ELF-1 (cell line): Measurements from ENCODE around the gene CHRNB4.
A peak's percentile ranks its signal among the peaks of the same experiment; 100 is the strongest.

Experiments
- DNase-seq: peaks from one replicate; pipeline ENCODE4 v3.0.0-alpha.2; 2016; ENCODE audit warnings: low read depth, low spot score

Gene CHRNB4

DNA sequence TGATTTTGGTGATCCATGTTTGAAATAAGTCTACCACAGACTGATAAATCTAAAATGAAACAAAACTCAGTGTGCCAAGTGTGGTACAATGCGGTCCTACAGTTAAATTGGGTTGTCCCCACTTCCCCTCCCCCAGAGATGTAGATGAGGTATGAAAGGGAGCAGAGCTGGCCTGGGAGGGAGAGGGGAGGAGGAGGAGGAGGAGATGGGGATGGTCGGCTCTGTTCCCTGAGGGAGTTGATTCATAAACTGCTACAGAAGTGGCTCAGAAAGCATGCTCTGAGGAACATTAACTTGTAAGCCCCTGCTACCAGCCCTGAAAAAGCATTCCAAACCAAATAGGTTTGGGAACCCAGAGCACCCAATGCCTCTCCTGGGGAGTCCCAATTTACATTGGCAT is 28.0 kb upstream of the CHRNB4 start:
- DNase-seq = no peak

DNA sequence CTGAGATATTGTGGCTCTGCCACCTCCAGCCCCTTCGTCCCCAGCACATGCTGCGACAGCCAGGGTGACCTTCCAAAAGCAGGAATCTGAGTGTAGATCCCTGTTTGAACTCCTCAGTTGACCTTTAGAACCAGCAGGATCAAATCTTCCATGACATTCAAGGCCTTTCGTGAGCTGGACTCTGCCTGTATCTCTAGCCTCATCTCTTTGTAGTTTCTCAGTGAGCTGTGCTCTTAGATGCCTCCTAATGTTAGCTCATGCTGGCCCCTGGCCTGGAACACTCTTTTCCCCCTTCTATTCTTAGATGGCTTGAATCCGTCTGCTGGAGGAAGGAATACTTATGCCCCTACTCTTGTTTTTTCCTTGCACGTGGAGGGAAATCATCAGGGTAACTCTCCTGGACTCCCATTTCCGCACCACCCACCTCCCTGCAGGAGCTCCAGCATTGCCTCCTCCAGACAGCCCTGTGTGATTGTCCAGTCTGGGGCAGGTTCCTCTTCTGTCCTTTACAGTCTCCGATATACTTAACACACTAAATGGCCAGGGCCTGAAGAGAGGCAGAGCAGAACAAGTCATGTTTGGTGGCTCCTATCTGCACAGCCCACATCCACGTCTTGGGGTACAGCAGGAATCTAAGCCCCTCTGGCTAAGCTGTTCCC is 26.7 kb upstream of the CHRNB4 start:
- no peak for DNase-seq

DNA sequence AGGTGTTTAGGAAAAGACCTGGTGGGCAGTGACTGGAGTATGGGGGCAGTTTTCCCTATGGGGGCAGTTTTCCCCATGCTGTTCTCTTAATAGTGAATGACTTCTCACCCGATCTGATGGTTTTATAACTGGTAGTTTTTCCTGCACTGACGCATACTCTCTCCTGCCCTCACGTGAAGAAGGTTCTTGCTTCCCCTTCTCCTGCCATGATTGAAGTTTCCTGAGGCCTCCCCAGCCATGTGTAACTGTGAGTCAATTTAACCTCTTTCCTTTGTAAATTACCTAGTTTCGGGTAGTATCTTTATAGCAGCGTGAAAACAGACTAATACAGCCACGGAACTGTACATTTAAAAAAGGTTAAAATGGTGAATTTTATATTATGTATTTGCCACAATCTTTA is 25.0 kb upstream of the CHRNB4 start:
- DNase-seq = no peak

GRCh38 chr15:78663703-78664102 is 22.7 kb upstream of the CHRNB4 start:
- no peak for DNase-seq

- no peak for DNase-seq
Observed at GRCh38 chr15:78662028-78662427, 21.0 kb upstream of the CHRNB4 start.

DNA sequence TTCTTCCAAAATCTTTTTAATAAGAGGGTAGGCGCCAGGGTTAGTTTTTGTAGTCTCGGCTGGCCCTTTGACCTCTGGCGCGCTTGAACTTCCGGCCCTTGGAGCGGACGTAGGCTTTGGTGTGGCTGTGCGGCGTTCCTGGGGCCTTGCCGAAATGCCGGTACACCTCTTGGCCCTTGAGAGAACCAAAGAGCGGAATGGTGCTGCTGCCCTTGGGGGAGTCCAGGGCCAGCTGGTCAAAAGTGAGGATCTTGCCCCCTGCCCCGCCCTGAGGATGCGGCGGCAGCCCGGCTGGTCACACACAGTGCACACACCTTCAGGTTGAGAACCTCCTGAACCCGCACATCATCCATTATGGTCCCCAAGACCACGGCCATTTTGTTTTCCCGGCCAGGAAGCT is 20.0 kb upstream of the CHRNB4 start:
- DNase-seq = no peak

GRCh38 chr15:78660584-78660983 is 19.6 kb upstream of the CHRNB4 start:
- no peak for DNase-seq

- DNase-seq = no peak
Observed at GRCh38 chr15:78658823-78659222, 17.8 kb upstream of the CHRNB4 start.

- DNase-seq = no peak
Observed at GRCh38 chr15:78654272-78654671, 13.3 kb upstream of the CHRNB4 start.

- DNase-seq = no peak
Observed at GRCh38 chr15:78651930-78652615, 11.1 kb upstream of the CHRNB4 start.

GRCh38 chr15:78651007-78651406 is 10.0 kb upstream of the CHRNB4 start:
- DNase-seq = no peak

- DNase-seq = no peak
Observed at GRCh38 chr15:78650022-78650421, 9.0 kb upstream of the CHRNB4 start.

- DNase-seq = no peak
Observed at GRCh38 chr15:78645009-78645408, 4.0 kb upstream of the CHRNB4 start.

GRCh38 chr15:78642331-78642730 is 1.3 kb upstream of the CHRNB4 start:
- DNase-seq = no peak

DNA sequence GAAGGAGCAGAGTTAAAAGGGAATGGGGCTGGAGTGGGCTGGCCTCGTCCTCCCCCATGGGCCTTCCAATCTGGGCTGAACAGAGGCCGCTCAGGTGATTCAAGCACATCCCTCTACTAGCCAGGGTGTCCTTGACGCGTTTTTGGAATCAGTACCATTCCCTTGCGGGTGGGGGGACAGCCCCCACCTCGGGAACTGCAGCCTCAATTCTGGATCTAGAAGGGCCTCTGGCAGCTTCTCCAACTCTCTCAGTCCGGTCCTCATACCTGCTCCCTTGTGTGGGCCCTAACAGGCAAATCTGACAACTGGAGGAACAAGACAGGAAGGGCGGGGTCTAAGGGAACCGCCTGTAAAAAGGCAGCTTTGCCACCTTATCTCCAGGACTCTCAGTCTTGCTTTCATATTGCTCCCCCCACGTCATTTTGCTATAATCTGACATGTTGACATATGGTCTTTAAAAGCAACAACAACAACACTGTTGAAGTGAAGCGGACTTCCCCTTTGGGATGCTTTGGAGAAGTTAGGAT is 802 bp upstream of the CHRNB4 start:
- no peak for DNase-seq

GRCh38 chr15:78640527-78641101 is 396 bp downstream of the CHRNB4 start:
- DNase-seq = no peak

DNA sequence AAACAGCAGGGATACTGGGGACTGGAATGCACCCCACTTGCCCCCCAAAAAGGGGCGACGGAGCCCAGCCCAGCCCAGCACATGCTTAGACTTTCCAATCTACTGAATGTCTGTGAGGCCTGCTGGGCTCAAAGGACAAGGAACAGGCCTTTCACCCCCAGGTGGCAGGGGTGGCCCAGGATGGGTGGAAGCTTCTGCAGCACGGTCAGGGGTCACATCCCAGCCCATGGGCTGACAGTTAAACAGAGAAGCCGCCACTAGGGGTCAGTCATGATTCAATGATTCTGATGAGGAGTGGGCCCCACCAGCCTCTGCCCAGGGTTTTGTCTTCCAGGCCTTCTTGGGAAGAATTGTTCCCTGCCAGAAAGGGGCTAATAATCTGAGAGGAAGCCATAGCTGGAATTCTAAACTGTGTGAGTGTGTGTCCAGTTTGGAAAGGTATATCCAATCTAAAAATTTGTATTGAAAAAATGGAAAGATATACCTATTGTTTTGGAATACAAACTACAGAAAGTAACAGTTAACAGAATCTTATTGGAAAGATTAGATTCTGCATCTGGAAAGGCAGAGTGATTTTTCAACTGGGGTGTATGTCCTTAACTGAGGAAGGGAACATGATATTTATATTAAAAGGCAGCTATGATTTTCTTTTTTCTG is 2.2 kb downstream of the CHRNB4 start:
- peak; percentile 85 for DNase-seq

DNA sequence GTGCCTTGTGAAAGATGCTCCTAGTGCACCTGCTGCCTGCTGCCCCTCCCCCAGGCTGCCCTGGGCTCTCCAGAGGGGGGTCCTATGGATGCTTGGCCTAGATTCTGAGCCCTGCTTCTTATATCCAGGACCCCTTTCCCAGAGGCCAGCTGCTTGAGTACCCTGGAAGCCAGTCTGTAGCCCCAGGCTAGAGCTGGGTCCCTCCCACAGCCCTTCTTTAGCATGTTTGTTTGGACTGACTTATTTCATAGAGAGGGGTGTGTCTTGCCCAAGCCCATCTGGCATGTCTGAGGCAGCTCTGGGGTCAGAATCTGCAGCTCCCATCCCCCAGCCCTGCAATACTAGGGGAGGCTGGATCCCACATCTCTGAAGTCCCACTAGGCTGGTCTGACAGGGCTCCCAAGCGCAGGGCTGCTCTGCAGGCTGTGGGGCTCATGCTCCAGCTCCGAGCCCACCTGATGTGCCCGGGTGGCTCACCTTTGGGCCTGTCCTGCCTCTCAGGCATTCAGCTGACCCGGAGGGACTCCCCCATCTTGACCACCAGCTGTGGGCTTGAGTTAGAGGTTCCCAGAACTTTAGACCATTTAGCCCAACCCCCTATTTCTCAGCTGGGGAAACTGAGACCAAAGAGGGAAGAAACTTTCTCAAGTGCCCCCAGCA is 3.1 kb downstream of the CHRNB4 start:
- peak; percentile 24 for DNase-seq

- no peak for DNase-seq
Observed at GRCh38 chr15:78636378-78636859, 4.6 kb downstream of the CHRNB4 start.

DNA sequence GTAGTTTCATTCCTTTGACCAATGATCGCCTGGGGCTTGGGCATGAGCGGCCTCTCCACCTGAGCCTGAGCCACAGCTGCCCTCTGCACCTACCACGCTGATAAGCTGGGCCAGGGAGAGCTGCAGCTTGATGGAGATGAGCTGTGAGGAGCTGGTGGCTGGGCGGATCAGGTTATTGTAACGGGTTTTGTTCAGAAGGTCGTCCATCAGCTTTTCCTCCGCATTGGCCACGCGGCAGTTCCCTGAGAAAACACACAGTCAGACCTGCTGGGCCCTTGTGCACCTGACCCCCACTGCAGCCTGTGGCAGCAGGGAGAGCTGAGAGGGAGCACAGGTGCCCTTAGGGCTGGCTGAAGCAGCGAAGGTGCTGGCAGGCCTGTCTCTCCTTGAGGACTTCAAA is 5.7 kb downstream of the CHRNB4 start:
- no peak for DNase-seq

- DNase-seq = no peak
Observed at GRCh38 chr15:78634210-78635145, 6.5 kb downstream of the CHRNB4 start.
